HG03457 (cell line): Measurements from ENCODE around the gene PELI2.

Experiments used
- ATAC-seq: cut with Tn5 transposase; IDR thresholded peaks from one replicate; pipeline ENCODE4 v1.9.1; 2021; ENCODE audit warnings: moderate number of reproducible peaks; ENCODE audit not compliant: unreplicated experiment

PELI2 gene, protein sequence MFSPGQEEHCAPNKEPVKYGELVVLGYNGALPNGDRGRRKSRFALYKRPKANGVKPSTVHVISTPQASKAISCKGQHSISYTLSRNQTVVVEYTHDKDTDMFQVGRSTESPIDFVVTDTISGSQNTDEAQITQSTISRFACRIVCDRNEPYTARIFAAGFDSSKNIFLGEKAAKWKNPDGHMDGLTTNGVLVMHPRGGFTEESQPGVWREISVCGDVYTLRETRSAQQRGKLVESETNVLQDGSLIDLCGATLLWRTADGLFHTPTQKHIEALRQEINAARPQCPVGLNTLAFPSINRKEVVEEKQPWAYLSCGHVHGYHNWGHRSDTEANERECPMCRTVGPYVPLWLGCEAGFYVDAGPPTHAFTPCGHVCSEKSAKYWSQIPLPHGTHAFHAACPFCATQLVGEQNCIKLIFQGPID

DNA sequence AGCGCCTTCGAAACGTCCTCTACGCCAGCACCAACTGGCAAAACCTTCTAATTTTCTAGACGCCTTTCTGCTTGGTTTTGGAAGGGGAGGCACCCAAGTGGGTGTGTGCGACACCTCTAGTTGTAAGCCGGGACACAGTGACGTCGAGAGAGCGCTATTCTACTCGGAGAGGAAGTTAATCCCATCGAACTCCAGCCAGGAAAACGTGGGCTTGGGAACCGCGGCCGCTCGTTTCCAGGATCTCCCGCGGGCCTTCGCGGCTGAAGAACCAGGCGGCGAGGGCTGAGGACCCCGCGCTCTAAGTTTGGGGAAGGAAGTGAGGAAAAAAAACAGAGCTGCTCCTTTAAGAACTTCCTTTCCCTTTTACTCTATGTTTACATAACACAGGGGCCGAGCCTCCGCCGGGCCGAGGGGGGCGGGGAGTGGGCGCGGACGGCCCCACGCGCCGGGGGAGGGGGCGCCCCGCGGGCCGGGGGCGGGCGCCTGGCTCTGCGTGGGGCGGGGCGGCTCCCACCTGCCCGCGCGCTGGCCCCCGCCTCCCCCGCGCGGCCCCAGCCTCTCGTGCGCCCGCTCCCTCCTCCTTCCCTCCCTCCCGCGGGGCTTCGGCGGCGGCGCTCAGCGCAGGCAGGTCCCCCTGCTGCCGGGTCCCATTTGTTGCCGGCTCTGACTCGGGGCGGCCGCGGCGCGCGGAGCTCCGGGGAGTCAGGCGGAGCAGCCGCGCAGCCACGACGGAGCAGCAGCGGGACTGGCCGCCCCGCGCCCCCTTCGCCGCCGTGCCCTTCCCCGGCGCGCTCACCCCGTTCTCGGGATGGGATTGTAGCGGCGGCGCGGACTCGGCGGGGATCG, at the start of gene PELI2:
PELI2 (plus strand) TSS at position 647 of the 846 bp plus-strand sequence. CDS start 250 bp downstream, outside the sequence.
- peak; percentile 54 for ATAC-seq

GRCh38 chr14:56073799-56074198, 44.4 kb upstream of the PELI2 start:
- no peak for ATAC-seq

DNA sequence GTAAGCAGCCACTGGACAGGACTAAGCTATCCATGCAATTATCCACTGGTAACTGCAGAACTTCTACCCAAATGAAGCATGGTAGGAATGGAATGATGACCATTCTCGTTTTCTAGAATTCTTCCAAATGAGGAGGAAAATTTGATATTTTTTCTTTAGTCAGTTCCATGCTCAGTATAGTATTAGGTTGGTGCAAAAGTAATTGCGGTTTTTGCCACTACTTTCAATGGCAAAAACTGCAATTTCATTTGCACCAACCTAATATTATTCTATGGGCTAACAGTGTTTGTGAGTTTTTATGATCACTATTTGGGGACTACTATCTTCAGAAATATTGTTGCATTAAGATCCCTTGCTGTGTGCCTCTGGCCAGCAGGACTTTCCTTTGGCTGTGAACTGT, 42.9 kb upstream of the PELI2 start:
- ATAC-seq, result no peak

- no peak for ATAC-seq
Observed at GRCh38 chr14:56081139-56081538, 37.1 kb upstream of the PELI2 start.

DNA sequence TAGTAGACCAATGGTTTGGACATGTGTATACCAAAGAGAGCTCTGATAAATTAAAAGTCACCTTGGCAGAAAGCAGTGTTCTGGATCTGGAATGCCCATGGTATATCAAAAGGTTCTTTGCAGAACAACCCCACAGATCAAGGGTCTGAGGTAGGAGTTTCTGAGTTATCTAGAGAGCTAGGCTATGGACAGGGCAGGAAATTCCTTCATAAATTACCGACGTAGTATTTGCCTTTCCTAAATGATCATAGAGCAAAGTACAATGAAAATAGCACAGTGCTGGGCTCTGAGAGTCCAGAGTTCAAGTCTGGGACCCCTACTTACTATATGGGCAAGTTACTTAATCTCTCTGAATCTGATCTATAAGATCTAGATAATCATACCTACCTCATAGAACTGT, 35.3 kb upstream of the PELI2 start:
- no peak for ATAC-seq

DNA sequence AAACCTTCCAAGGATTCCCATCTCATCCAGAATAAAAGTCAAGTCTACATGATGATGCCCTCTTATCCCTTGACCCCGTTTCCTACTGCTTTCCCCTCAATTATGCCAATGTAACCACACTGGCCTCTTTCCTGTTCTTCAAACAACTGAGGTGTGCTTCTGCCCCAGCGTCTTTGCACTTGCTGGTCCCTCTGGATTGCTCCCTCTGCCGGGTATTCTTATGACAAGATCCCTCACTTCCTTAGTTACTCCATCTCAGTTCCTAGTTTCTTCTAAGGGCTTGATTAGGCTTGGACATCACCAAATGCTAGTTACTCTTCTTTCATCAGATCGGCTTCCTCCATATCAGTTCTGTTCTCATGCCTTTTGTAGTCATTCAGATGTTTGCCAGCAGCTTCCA, 32.7 kb upstream of the PELI2 start:
- ATAC-seq, result no peak

DNA sequence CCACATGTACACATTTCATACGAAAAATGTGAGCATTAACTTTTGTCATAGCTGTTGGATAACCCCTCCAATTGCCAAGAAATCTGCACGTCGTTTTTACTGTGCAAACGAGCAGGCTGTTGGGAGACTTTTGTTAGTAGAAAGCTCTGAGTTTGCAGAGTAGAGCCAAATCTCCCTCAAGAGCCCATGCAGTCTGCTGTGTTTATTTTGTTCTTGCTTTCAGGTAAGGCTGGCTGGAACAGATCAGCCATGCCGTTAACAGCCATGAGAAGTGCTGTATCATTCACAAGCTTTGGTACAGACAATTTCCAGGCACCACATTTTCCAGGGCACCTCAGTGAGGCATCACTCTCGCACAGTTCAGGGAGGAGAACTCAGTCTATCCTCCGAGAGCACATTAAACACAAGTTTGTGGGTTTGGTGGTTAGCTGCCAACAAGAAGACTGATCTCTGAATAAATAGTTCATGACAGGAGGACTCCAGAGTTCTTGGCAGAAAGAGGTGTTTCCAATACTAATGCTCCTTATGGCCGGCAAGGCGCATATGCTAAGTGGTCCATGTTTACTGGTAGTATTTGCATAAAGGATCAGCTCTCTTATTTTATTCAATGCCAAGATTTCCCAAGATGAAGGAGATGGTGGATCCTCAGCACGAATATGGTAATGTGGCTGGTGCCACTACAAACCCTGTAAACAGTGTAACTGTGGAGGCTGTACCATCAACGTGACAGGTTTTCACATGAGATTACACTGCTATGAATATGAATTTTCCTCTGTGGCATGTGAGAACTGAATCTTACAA, 30.3 kb upstream of the PELI2 start:
- no peak for ATAC-seq

DNA sequence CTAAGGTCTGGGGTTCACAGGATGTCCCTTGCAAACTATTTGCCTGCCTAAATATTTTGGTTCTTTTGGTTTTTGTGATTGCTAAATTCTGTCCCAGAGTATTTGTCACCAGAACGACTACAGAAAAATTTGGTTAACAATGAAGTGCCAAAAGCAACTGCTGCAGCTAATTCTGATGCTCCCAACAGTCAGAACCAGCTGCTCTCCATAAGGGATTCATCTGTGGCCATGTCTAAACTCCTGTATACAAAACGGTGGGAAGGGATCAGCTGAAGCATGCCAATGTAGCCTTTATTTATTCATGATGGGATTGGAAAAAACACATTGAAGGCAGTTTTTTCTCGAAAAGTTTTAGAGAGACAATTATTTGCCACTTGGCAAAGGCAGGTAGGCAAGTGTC, 29.3 kb upstream of the PELI2 start:
- ATAC-seq, result no peak

DNA sequence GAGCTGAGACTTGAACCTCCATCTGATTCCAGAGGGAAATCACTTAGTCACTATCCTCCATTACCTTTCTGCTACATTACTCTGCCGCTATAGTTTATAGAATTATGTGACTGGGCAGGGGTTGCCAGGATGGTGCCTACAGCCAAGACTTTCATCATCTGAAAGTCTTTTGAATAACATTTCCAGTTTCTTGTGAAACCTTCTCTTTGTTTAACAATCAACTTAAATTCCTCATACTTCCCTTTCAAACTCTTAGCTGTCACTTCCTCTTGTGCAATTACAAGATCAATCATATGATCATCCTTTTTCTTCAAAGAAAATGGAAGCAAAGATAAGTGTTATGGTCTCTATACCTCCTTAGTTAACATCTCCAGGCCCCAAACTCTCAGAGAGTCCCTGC, 25.4 kb upstream of the PELI2 start:
- ATAC-seq, result no peak

GRCh38 chr14:56094076-56094475, 24.1 kb upstream of the PELI2 start:
- ATAC-seq, result no peak

DNA sequence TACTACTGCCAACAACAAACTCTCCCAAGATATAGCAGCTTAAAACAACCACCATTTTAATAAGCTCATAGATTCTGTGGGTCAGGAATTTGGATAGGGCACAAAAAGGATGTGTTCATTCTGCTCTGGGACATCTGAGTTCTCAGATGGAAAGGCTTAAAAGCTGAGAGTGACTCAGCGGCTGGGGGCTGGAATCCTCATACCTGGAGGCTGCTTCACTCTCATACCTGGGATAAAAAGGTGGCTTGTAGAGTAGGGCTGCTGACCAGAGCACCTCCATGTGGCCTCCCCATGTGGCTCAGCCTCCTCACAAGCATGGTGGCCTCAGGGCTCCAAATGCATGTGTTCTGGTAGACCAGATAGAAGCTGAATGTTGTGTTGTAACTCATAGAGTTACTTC, 20.2 kb upstream of the PELI2 start:
- ATAC-seq, result no peak

DNA sequence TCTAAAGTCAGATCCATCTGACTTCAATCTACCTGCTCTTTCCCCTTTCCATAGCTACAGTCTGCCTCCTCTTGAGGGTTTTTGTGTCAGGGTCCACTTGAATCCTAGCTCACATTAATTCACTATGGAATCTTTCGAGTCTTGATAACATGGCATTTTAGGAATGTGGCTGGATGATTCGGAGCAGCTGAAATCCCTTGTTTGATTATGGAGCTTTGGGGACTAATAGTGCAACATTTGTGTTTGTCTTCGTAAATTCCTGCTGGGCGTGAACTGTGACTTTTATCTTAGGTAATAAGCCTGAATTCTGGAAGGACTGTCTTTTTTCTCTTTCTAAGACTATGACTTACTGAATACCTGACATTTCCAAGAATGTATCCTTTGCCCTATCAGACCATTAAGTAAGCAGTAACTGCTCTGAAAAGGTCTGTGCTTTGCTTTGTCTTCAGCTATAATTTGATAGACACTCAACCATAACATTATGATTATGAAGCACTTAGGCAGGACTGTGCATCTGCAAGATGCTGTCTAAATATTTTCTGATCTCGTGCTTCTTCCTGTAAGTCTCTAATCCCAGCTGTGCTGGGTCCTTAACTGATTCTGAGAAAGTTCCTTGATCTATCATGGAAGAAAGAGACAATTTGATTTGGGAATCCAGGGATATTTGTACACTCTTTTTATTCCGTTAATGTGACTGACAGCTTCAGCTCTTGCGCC, 19.0 kb upstream of the PELI2 start:
- ATAC-seq, result no peak

DNA sequence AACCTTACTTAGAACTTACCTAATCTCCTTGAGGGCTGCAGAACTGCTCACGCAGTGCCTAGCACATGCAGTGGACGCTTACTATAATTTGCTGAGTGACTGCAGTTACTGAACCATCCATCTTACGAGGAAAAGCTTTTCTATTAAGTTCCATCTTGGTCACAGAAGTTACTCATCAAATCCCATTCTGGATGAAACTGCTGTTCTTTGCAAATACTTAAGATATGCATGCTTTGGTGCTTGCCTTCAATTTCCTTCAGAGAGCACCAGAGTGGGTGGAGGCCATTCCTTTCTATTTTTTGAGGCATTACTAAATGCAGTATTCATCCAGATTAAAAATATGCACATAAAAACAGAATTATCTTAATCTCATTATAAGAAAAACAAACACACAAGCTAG, 17.7 kb upstream of the PELI2 start:
- no peak for ATAC-seq

- no peak for ATAC-seq
Observed at GRCh38 chr14:56102941-56103340, 15.3 kb upstream of the PELI2 start.

GRCh38 chr14:56107615-56108014, 10.6 kb upstream of the PELI2 start:
- ATAC-seq, result no peak

DNA sequence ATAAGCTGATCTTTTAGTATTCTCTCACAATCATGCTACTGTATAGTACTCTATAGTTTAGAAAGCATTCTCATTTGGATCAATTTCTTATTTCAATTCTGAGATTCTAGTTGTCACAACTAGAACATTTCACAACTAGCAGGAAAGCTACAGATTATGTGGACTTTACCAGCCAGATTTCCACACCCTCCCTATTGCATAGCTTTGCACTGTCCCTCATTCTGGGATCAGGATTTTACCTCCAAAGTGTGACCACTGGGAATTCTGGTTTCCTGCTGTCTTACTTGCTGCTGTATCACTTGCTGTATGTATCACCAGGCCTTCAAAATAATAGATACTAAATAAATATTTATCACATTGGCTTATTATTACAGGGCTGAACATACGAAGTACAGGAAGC, 10.2 kb upstream of the PELI2 start:
- no peak for ATAC-seq

GRCh38 chr14:56112781-56113180, 5.4 kb upstream of the PELI2 start:
- no peak for ATAC-seq

DNA sequence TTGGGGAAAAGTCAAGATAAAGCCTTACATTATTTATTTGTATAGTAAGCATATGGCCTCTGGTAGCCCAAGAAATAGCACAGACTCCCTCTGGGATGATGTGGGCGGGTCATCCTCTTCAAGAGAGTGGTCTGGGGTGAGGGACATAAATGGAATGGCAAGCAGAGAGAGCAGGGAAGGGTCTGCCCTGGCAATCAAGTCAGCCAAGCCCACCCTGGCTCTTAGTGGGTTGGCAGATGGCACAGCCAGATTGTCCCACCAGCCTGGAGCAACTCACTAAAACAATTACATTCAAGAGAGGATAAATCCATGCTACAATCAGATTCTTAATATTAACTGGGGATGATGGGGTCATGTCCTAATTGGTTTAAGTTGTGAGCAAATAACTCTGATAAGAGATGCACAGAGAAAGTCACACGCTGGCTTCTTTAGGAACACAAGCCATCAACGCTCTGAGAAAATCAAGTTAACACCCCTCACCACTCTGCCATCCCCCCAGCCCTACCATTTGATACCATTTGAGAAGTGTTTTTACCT, 2.8 kb upstream of the PELI2 start:
- no peak for ATAC-seq

GRCh38 chr14:56115976-56116893, 2.0 kb upstream of the PELI2 start:
- no peak for ATAC-seq
